DMS 273 (cell line): Measurements from ENCODE around the gene LNPEP.

Experiments
- DNase-seq: peaks from one replicate; lab custom pipeline; 2025; ENCODE audit not compliant: unreplicated experiment; lab: John Stamatoyannopoulos, UW

The LNPEP gene

DNA sequence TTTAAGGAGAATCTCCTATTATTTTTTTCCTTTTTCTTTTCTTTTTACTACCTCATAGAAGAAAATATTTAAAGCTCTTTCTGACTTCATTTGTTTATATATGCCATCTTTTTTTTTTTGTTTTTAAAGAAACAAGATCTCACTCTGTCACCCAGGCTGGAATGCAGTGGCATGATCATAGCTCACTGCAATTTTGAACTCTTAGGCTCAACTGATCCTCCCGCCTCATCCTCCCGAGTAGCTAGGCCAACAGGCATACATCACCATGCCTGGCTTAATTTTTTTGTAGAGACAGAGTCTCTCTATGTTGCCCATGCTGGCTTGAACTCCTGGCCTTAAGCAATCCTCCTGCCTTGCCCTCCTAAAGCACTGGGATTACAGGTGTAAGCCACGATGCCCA lies 59.5 kb downstream of the LNPEP start:
- no peak for DNase-seq

DNA sequence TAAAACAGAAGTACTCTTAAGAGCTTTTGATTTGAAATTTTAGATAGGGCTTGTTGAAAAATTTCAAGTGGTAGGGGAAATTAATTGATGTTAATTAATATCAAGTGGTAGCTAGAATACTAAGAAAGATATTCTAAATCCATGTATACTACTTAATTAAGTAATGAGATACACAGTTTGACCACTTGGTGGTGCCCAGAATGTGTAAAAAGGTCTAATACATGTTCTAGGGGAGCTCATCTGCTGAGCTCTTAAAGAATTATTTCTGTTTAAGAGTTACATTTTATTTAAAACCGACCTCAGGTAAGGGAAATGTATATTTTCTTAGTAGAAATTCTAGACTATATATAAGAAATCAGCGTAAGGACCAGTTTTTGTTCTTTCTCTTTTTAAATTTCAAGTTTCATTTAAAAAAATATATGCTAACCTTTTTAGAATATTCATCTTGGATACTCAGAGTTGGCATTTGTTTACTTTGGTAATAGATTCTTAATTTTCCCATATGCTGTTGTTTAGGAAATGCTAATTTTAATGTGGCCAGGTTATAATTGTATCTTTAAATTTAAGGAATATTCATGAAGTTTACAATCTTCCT lies 61.5 kb downstream of the LNPEP start:
- peak; percentile 69 for DNase-seq

DNA sequence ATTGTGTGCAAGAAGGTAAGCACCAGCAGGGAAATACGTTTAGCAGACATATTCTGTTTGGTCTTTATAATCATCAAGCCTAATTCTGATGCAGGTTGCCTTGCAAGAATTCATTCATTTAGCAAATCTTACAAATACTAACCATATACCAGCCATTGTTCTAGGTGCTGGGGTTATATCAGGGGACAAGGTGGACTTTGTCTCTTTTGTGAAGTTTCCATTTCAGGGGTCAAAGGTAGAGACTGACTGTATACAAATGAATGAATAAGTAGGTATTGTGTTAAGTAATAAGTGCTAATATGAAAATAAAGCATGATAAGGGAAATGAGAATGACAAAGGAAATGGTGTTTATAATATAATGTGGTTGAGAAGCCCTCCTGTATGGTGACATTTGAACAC lies 64.0 kb downstream of the LNPEP start:
- DNase-seq: no peak

DNA sequence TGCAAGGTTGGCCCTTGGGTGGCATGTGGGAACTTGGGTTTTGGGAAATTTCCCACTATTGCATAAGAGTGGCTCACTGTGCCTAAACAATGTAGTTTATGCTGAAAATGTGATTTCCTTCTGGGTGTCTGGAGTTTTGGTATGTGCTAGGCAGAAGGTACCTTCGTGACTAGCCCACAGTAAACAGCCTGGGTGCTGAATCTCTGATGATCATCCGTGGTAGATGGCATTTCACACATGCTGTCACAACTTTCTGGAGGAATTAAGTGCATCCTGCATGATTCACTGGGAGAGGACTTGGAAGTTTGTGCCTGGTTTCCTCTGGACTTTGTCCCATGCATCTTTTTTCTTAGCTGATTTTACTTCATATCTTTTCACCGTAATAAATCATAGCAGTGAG lies 64.5 kb downstream of the LNPEP start:
- no peak for DNase-seq

GRCh38 chr5:97002983-97003382 lies 67.1 kb downstream of the LNPEP start:
- DNase-seq: no peak

DNA sequence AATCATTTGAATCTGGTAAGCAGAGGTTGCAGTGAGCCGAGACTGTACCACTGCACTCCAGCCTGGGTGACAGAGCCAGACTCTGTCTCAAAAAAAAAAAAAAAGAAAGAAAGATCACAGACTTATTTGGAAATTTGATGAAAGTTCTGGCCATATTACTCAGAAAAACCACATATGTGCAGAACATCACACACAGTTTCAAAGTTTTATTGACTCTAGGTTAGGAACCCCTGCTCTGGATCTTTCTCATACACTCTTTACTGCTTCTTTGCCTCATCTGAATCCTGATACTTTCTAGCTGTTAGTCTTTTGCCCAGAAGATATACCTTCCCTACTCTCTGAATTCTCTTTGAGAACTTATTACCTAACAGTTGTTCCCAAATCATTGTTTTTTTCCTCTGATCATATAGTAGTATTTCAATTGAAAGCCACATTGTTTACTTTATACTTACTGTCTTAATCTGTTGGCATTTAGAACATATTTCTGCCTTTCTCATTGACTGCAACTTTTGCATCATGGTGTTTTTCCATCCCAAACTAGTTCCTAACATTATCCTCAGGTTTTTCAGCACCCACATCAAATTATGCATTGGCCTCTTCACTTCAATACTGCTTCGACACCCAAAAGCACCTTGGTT lies 68.7 kb downstream of the LNPEP start:
- no peak for DNase-seq

GRCh38 chr5:97006454-97007060 lies 70.7 kb downstream of the LNPEP start:
- DNase-seq: no peak

DNA sequence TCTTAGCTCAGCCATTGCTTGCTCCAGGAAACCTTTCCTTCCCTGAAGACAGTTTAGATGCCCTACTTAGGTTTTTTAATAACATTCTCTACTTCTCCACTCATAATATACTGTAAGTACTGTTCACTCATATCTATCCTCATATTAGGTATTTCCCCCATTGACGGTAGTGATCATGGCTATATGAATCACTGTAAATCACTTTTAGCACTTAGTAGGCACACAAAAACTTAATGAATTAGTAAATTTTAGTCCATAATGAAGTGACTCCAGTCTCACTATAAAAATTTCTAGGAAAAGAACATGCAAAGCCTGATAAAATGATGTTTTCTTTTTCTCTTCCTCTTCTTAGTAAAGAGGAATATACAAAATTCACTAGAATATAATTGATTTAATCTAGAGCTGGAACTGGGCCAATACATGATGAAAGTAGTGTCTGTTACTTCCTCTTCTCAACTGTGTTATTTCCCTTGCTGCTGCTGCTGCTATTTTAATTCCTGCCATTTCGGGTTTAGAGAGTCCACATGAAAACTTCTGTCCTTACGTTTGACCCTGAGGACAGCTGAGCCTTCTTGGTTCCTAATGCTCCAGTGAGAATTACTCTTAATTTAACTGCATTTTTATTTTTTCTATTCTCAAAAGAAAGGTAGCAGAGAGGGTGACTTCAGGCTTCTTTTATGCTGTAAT lies 73.5 kb downstream of the LNPEP start:
- DNase-seq: peak; percentile 21

DNA sequence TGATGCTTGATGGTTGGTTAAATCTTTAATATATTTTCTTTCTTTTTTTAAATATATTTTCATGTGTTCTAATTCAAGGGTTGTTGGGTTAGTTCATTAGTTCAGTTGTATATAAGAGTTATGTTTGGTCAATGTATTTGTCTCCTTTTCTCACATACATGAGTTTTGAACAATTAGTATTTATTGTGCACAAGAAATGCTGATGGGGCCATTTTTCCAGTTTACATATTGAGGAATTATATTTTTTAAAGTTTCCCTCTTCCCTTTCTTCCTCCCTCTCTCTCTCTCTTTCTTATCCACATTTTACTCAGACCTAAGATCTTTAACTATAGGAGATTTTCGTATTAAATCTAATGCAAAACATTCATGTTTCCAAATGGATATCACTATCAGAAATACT lies 74.0 kb downstream of the LNPEP start:
- DNase-seq: no peak

- peak; percentile 4 for DNase-seq
Observed at GRCh38 chr5:97010606-97011005, 74.7 kb downstream of the LNPEP start.

- no peak for DNase-seq
Observed at GRCh38 chr5:97011567-97011966, 75.7 kb downstream of the LNPEP start.

GRCh38 chr5:97019435-97020117 lies 83.7 kb downstream of the LNPEP start:
- DNase-seq: no peak

- DNase-seq: no peak
Observed at GRCh38 chr5:97021416-97021815, 85.5 kb downstream of the LNPEP start.

GRCh38 chr5:97022898-97023297 lies 87.0 kb downstream of the LNPEP start:
- no peak for DNase-seq

GRCh38 chr5:97026721-97027120 lies 90.8 kb downstream of the LNPEP start:
- DNase-seq: no peak

DNA sequence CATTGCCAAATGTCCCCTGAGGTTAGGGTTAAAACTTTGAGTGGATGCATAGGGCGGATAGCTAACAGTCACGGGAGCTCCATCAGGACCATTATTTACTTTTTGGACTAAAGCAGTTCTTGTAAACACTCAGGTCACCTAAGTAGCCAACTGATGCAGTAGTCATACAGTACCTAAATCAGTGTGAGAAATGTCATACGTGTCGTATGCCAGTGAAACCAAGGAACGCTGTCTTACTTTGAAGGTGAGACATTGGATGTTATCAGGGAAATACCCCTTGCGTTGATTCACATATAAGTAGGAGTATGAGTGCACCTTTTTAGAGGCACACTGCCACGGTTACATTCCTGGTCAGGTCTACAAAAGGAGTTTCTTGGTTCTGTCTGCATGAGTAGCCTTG lies 101.9 kb downstream of the LNPEP start:
- DNase-seq: no peak

- no peak for DNase-seq
Observed at GRCh38 chr5:97041239-97041638, 105.4 kb downstream of the LNPEP start.

DNA sequence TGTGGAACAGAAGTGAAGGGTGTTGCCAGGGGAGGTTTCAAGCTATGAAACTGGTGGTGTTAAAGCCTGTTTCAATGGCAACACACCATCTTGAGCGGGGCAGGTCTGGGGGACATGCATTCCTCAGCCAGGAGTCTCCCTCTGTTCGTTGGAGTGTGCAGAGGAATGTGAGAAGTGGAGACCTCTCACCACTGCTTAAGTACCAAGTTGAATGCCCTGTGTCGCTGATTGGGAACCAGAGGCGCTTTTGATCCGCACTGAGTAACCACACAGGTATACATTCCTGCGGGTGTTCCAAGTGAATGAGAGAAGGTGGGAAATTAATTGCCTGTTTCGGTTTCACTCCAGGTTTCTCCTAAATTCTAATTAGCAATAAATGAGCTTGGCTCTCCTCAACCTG lies 107.1 kb downstream of the LNPEP start:
- DNase-seq: no peak

- DNase-seq: no peak
Observed at GRCh38 chr5:97043511-97043910, 107.6 kb downstream of the LNPEP start.

DNA sequence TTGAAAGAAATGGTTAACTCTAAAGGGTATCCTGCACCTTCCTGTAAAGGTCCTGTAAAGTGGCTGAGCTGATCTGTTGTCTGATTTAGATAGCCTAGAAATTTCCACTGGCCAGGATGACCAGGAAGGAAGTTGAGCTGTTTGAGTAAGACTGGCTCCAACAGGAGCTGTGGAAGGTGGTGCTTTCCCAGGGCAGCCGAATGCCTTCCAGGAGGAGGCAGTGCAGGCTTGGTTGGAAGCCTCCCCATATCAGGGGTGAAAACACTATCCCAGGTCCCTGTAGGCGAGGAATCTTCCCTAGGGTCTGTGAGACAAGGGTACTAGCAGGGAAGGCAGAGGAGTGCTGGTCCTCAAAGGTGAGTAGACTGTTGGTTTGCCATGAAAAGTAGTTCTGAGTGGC lies 108.2 kb downstream of the LNPEP start:
- DNase-seq: peak; percentile 46

DNA sequence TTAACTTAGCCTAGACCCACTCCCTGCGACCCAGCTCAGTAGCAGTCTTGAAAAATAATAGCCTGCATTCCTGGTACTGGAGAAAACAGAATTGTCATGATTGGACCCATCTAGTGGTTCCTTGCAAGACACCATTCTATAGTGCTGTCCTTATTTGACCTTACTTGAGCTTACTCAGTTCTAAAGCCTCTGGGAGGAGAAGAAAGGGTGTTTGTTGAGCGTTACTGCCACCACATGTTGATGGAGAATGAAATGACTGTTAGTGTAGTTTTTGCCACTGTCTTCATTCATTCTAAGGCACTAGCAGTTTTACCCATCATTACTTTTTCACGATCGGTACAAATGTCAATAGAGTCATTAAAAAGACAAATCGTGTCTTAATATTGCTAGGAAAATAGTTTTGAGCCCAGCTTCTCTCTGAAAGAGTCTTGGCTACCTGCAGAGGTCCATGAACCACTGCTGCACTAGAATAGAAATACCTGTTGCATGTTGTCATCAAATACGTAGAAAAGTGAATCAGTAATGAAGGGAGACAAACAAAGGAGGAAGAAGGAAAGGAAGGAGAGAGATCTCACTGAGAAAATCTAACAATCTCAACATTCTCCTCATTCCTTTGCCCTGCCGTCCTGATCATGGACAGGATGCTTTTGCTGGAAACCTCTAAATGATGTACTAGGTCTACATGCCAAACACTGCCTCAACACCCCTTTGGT lies 110.5 kb downstream of the LNPEP start:
- DNase-seq: peak; percentile 11
